Body of pancreas (tissue), 4 donors: ENCODE results near the gene CLSTN2. TPM values are rescaled to one million over a fixed set of nuclear protein-coding genes. Genes with fewer than 3 reads are reported as not detected.

Experiments used
- ATAC-seq: fragments of 150-250 bp; one replicate; pipeline ENCODE4 v1.9.1; 2016
- DNase-seq, 4 donors: peaks; one replicate each; pipeline ENCODE4 v3.0.0-alpha.2; 2019
- H3K27ac ChIP-seq, 4 donors: fragments of 200-600 bp; sonication (generic); 1 replicate in 3 of 4; 2 replicates in 1 of 4; pipeline versions ENCODE4 v1.5.1 to v1.6.1; 2016 to 2019; ENCODE audit warnings: mild to moderate bottlenecking in 1 of 4, mixed read lengths in 1 of 4, moderate library complexity in 1 of 4
- H3K27me3 ChIP-seq, 2 donors: fragments of 200-600 bp; sonication (generic); one replicate each; pipeline ENCODE4 v1.6.0; 2016; ENCODE audit warnings: mild to moderate bottlenecking in 1 of 2
- H3K36me3 ChIP-seq, 2 donors: fragments of 200-600 bp; sonication (generic); replicated peaks in 1 of 2; 2 replicates each; pipeline ENCODE4 v1.5.1; 2016; ENCODE audit warnings: low read depth in 2 of 2; ENCODE audit not compliant: insufficient read depth in 1 of 2
- H3K4me1 ChIP-seq: fragments of 200-600 bp; sonication (generic); one replicate; pipeline ENCODE4 v1.6.0; 2016
- H3K4me3 ChIP-seq, 2 donors: fragments of 200-600 bp; sonication (generic); 1 replicate in 1 of 2; 2 replicates in 1 of 2; pipeline ENCODE4 v1.5.1; 2016 to 2019
- H3K9me3 ChIP-seq, 3 donors: fragments of 200-600 bp; sonication (generic); 1 replicate in 2 of 3; 2 replicates in 1 of 3; pipeline ENCODE4 v1.5.1; 2016
- POLR2A ChIP-seq, 3 donors: fragments of 450-650 bp; IDR thresholded peaks; one replicate each; pipeline ENCODE4 v1.6.1; 2016; ENCODE audit warnings: antibody characterized with exemption in 3 of 3, mild to moderate bottlenecking in 2 of 3
- WGBS, 2 donors: methylation state at CpG; one replicate each; pipeline ENCODE4 v1.1.5; 2017; 5-methylcytosine and 5-hydroxymethylcytosine counted together
- intact Hi-C: fragments of 100-400 bp; cut with DNase I; formaldehyde crosslinking; loops from one replicate; pipeline ENCODE4 v1.15.1; 2023
- total RNA-seq, 2 donors: library from RNA; depleted of rRNA; stranded (reverse); fragments of >200 nt; gene quantifications; one replicate each; pipeline ENCODE4 v1.1.0, GENCODE V29; 2016
- TF ChIP-seq, protein P1 (sequence below), 7 experiments: fragments of 450-650 bp in 4 of 7; fragments of 200-600 bp in 3 of 7; sonication (generic) in 3 of 7; IDR thresholded peaks; one replicate each; pipeline ENCODE4 v1.5.1; 2016 to 2019; ENCODE audit warnings: antibody characterized with exemption in 7 of 7

The CLSTN2 gene
- total RNA-seq, 2 donors from 2014 or later = 14.5 to 14.8 TPM

DNA sequence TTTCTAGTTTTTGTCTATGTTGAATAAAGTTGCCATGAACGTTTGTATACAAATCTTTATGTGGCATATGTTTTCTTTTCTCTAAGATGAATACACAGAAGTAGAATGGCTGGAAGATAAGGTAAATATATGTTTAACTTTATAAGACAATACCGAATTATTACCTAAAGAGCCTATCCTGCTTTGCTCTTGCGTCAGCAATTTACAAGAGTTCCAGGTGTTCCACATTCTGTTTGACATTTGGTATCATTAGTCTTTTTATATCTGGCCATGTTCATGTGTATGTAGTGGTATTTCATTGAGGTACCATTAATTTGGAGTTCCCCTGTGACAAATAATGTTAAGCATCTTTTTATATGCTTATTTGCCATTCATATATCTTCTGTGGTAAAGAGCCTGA, 668.8 kb downstream of the CLSTN2 start:
- intact Hi-C loops = no loop called here
- H3K36me3 ChIP-seq = no peaks in the 10 kb centered on the region
- no peak for ATAC-seq
- H3K9me3 ChIP-seq = no peaks in the 10 kb centered on the region
- TF ChIP-seq, protein P1, sequence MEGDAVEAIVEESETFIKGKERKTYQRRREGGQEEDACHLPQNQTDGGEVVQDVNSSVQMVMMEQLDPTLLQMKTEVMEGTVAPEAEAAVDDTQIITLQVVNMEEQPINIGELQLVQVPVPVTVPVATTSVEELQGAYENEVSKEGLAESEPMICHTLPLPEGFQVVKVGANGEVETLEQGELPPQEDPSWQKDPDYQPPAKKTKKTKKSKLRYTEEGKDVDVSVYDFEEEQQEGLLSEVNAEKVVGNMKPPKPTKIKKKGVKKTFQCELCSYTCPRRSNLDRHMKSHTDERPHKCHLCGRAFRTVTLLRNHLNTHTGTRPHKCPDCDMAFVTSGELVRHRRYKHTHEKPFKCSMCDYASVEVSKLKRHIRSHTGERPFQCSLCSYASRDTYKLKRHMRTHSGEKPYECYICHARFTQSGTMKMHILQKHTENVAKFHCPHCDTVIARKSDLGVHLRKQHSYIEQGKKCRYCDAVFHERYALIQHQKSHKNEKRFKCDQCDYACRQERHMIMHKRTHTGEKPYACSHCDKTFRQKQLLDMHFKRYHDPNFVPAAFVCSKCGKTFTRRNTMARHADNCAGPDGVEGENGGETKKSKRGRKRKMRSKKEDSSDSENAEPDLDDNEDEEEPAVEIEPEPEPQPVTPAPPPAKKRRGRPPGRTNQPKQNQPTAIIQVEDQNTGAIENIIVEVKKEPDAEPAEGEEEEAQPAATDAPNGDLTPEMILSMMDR (IDR thresholded peaks at IDR 0.05) = no peak
- no peak for TF ChIP-seq POLR2A (IDR thresholded peaks at IDR 0.05)
- no peaks in the 10 kb centered on the region for H3K4me1 ChIP-seq
- H3K27me3 ChIP-seq = no peaks in the 10 kb centered on the region
- no peak overlapping the region for H3K4me3 ChIP-seq
- 72 to 74% methylated on average over 3 of the region's 3 CpGs for WGBS, 2 donors
- DNase-seq = no peak
- H3K27ac ChIP-seq = no peak overlapping the region

DNA sequence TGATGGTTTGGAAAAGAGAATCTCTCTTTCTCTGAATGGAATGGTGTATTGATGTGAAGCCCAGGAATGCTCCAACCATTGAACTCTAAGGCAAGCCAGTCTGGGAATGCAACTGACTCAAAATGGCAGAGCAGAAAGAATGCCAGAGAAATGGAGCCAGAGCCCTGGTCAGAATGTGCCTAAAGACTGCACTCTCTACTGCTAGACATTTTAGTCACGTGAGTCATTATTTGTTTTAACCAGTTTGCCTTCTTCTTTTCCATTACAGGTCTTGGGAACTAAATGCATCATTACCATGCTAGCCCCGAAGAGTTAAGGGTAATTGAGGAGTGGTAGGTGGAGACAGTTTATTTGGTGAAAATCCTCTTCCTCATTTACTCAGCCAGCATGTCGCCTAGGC, 675.6 kb downstream of the CLSTN2 start:
- DNase-seq (no peak), ATAC-seq (no peak)
- Histone ChIP-seq H3K4me3 (no peak overlapping the region), H3K27me3 (no peaks in the 10 kb centered on the region), H3K4me1 (no peaks in the 10 kb centered on the region), H3K36me3 (no peaks in the 10 kb centered on the region), H3K27ac (no peak overlapping the region), H3K9me3 (no peaks in the 10 kb centered on the region)
- WGBS, 2 donors = 65 to 74% methylated on average over 3 of the region's 3 CpGs
- intact Hi-C loops = no loop called here
- TF ChIP-seq, protein P1 (IDR thresholded peaks at IDR 0.05) = no peak
- no peak for TF ChIP-seq POLR2A (IDR thresholded peaks at IDR 0.05)

DNA sequence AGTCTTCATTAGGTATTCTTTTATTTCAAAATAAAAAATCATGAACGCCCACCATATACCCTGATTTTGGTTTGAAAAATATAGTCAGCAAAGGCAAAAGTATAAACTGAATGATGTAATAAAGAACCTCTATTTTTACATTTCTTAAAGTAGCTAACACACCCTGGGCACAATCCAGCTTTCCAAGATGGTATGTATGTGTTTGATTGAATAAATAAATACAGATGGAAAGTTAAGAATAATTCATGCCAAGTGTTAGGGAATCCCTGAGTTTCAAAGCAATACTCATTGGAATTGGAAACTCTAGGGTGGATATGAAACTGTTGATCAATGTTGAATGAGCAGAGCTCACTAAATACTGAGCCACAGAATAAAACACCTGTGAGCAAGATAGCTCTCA, 679.0 kb downstream of the CLSTN2 start:
- Histone ChIP-seq H3K4me3 (no peak overlapping the region), H3K4me1 (no peaks in the 10 kb centered on the region), H3K27ac (no peak overlapping the region), H3K27me3 (no peaks in the 10 kb centered on the region), H3K9me3 (no peaks in the 10 kb centered on the region), H3K36me3 (no peaks in the 10 kb centered on the region)
- no peak for ATAC-seq
- 80 to 87% methylated on average over 1 of the region's 1 CpG for WGBS, 2 donors
- TF ChIP-seq, protein P1 (IDR thresholded peaks at IDR 0.05) = no peak
- TF ChIP-seq POLR2A (IDR thresholded peaks at IDR 0.05) = no peak
- no peak for DNase-seq
- intact Hi-C loops = no loop called here

DNA sequence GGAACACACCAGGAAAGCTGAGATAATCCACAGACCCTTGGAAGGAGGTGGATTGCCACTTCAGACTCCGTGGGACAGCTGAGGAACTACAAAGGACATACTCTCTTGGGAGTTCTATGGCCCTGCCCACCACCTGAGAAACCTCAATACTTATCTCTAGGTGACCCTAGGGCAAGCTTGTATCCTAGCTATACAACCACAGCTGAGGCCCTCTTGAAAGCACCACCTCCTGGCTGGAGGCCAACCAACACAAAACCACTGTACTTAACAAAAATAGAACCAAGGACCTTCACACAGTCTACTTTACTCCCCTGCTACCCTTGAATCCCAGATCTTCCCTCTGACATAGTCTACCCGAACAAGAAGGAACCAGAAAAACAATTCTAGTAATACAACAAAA, 682.1 kb downstream of the CLSTN2 start:
- no peak for ATAC-seq
- Histone ChIP-seq H3K36me3 (no peaks in the 10 kb centered on the region), H3K27ac (no peak overlapping the region), H3K4me1 (no peaks in the 10 kb centered on the region), H3K9me3 (no peaks in the 10 kb centered on the region), H3K27me3 (no peaks in the 10 kb centered on the region), H3K4me3 (no peak overlapping the region)
- no peak for DNase-seq
- intact Hi-C loops = no loop called here
- 67 to 82% methylated on average over 2 of the region's 2 CpGs for WGBS, 2 donors
- TF ChIP-seq POLR2A (IDR thresholded peaks at IDR 0.05) = no peak
- TF ChIP-seq, protein P1 (IDR thresholded peaks at IDR 0.05) = no peak

DNA sequence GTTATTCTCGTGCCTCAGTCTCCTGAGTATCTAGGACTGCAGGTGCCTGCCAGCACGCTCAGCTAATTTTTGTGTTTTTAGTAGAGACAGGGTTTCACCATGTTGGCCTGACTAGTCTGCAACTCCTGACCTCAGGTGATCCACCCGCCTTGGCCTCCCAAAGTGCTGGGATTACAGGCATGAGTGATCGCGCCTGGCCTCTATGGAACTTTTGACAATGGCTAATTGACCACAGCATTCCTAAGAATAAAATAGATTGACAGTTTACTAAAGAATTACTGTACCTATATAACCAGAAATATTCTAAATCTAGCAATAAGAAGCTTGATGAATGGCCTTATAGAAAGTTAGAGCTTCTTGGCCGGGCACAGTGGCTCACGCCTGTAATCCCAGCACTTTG, 691.9 kb downstream of the CLSTN2 start:
- H3K27ac ChIP-seq = no peak overlapping the region
- no peaks in the 10 kb centered on the region for H3K27me3 ChIP-seq
- intact Hi-C loops = no loop called here
- no peaks in the 10 kb centered on the region for H3K9me3 ChIP-seq
- 82 to 89% methylated on average over 7 of the region's 7 CpGs for WGBS, 2 donors
- DNase-seq (no peak), ATAC-seq (no peak)
- no peaks in the 10 kb centered on the region for H3K4me1 ChIP-seq
- no peak overlapping the region for H3K4me3 ChIP-seq
- no peak for TF ChIP-seq POLR2A (IDR thresholded peaks at IDR 0.05)
- TF ChIP-seq, protein P1 (IDR thresholded peaks at IDR 0.05) = no peak
- H3K36me3 ChIP-seq = no peaks in the 10 kb centered on the region
